ENCODE results near the gene PARM1. TPM values are rescaled to one million over a fixed set of nuclear protein-coding genes. Genes with fewer than 3 reads are reported as not detected.

The PARM1 gene
- total RNA-seq, 1 donor from 2014 or later: not detected

GRCh38 chr4:74893171-74893570 is 39.7 kb upstream of the PARM1 start:
- H3K36me3 Mint-ChIP-seq (ENCODE audit: unreplicated experiment): no peaks in the 10 kb centered on the region
- no peak overlapping the region for H3K27ac Mint-ChIP-seq (ENCODE audit: unreplicated experiment)
- TF ChIP-seq CTCF (IDR thresholded peaks at IDR 0.05): no peak
- H3K4me3 Mint-ChIP-seq (ENCODE audit: unreplicated experiment): no peak overlapping the region
- no peak for DNase-seq (ENCODE audit: extremely low spot score, unreplicated experiment)
- peaks cover 16% of the 10 kb centered on the region for H3K27me3 Mint-ChIP-seq (ENCODE audit: unreplicated experiment)
- H3K9me3 Mint-ChIP-seq (ENCODE audit: unreplicated experiment): no peaks in the 10 kb centered on the region
- no peaks in the 10 kb centered on the region for H3K4me1 Mint-ChIP-seq (ENCODE audit: unreplicated experiment)

- TF ChIP-seq CTCF (IDR thresholded peaks at IDR 0.05): no peak
- H3K4me3 Mint-ChIP-seq (ENCODE audit: unreplicated experiment): no peak overlapping the region
- no peak overlapping the region for H3K27ac Mint-ChIP-seq (ENCODE audit: unreplicated experiment)
- peaks cover 14% of the 10 kb centered on the region for H3K27me3 Mint-ChIP-seq (ENCODE audit: unreplicated experiment)
- H3K36me3 Mint-ChIP-seq (ENCODE audit: unreplicated experiment): no peaks in the 10 kb centered on the region
- no peaks in the 10 kb centered on the region for H3K4me1 Mint-ChIP-seq (ENCODE audit: unreplicated experiment)
- no peak for DNase-seq (ENCODE audit: extremely low spot score, unreplicated experiment)
- no peaks in the 10 kb centered on the region for H3K9me3 Mint-ChIP-seq (ENCODE audit: unreplicated experiment)
Measured at GRCh38 chr4:74896595-74896994, 36.3 kb upstream of the PARM1 start.

- Mint-ChIP-seq H3K27ac (ENCODE audit: unreplicated experiment) (no peak overlapping the region), H3K36me3 (ENCODE audit: unreplicated experiment) (no peaks in the 10 kb centered on the region), H3K27me3 (ENCODE audit: unreplicated experiment) (peaks cover 10% of the 10 kb centered on the region), H3K4me1 (ENCODE audit: unreplicated experiment) (no peaks in the 10 kb centered on the region), H3K9me3 (ENCODE audit: unreplicated experiment) (no peaks in the 10 kb centered on the region), H3K4me3 (ENCODE audit: unreplicated experiment) (no peak overlapping the region)
- no peak for TF ChIP-seq CTCF (IDR thresholded peaks at IDR 0.05)
- no peak for DNase-seq (ENCODE audit: extremely low spot score, unreplicated experiment)
Measured at GRCh38 chr4:74897386-74897785, 35.5 kb upstream of the PARM1 start.

- no peak overlapping the region for H3K27ac Mint-ChIP-seq (ENCODE audit: unreplicated experiment)
- no peak overlapping the region for H3K4me3 Mint-ChIP-seq (ENCODE audit: unreplicated experiment)
- no peaks in the 10 kb centered on the region for H3K36me3 Mint-ChIP-seq (ENCODE audit: unreplicated experiment)
- TF ChIP-seq CTCF (IDR thresholded peaks at IDR 0.05): no peak
- no peaks in the 10 kb centered on the region for H3K4me1 Mint-ChIP-seq (ENCODE audit: unreplicated experiment)
- no peaks in the 10 kb centered on the region for H3K9me3 Mint-ChIP-seq (ENCODE audit: unreplicated experiment)
- no peak for DNase-seq (ENCODE audit: extremely low spot score, unreplicated experiment)
- peaks cover 6% of the 10 kb centered on the region for H3K27me3 Mint-ChIP-seq (ENCODE audit: unreplicated experiment)
Measured at GRCh38 chr4:74900862-74901261, 32.1 kb upstream of the PARM1 start.

- no peak for DNase-seq (ENCODE audit: extremely low spot score, unreplicated experiment)
- no peaks in the 10 kb centered on the region for H3K9me3 Mint-ChIP-seq (ENCODE audit: unreplicated experiment)
- no peak overlapping the region for H3K4me3 Mint-ChIP-seq (ENCODE audit: unreplicated experiment)
- no peak for TF ChIP-seq CTCF (IDR thresholded peaks at IDR 0.05)
- no peaks in the 10 kb centered on the region for H3K4me1 Mint-ChIP-seq (ENCODE audit: unreplicated experiment)
- H3K36me3 Mint-ChIP-seq (ENCODE audit: unreplicated experiment): no peaks in the 10 kb centered on the region
- H3K27ac Mint-ChIP-seq (ENCODE audit: unreplicated experiment): no peak overlapping the region
- peaks cover 18% of the 10 kb centered on the region for H3K27me3 Mint-ChIP-seq (ENCODE audit: unreplicated experiment)
Measured at GRCh38 chr4:74904509-74905065, 28.3 kb upstream of the PARM1 start.

All from osteocyte (in vitro differentiated cells).